ENCODE results near the gene ATF7IP2. TPM values are rescaled to one million over a fixed set of nuclear protein-coding genes. Genes with fewer than 3 reads are reported as not detected.

ATF7IP2 gene
- total and polyA plus RNA-seq, 2 of the 13 experiments (the other 11 are each of a cell fraction or from before 2014, with no cell fraction given), result 117 to 217 TPM

DNA sequence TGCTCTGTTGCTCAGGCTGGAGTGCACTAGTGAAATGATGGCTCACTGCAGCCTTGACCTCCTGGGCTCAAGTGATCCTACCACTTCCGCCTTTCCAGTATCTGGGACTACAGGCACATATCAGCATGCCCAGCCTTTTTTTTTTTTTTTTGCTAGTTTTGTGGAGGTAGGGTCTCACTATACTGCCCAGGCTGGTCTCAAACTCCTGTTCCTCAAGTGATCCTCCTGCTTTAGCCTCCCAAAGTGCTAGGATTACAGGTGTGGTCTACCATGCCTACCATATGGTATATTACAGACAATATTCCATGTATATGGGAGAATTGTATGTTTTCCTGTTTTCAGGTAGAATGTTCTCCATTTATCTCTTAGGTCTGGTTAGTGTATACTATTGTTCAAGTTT is 12.3 kb upstream of the ATF7IP2 start:
- no TSS peak for BruUV-seq (replicated peaks)
- Histone ChIP-seq H3K4me1 (ENCODE audit: insufficient read depth, low read length) (peaks cover 32% of the 10 kb centered on the region), H3K4me2 (ENCODE audit: low read depth, low read length) (no peak overlapping the region), H3K4me3 (replicated peaks in 1 of 3; ENCODE audit: insufficient read depth in 1 of 3, low read depth in 2 of 3, low read length in 3 of 3) (no peak overlapping the region), H3K79me2 (ENCODE audit: insufficient read depth, low read length) (no peaks in the 10 kb centered on the region), H2AFZ (ENCODE audit: low read length) (no peak overlapping the region), H3K36me3 (replicated peaks in 1 of 2; ENCODE audit: control insufficient read depth in 1 of 2, insufficient read depth in 2 of 2, low read length in 2 of 2) (no peaks in the 10 kb centered on the region), H3K9ac (ENCODE audit: insufficient read depth, low read depth, low read length) (no peak overlapping the region), H4K20me1 (ENCODE audit: insufficient read depth, low read length) (no peaks in the 10 kb centered on the region), H3K9me3 (ENCODE audit: low read length) (peaks cover 16% of the 10 kb centered on the region), H3K27me3 (ENCODE audit: control insufficient read depth in 1 of 2, insufficient read depth in 2 of 2, low read length in 2 of 2) (no peaks in the 10 kb centered on the region), H3K27ac (ENCODE audit: extremely low read length, insufficient read depth, low read length) (no peak overlapping the region)
- ChIA-PET POLR2A (no interaction called here), CTCF (ENCODE audit: low intra/inter-chr PET ratio, low total read pairs) (no interaction called here)
- no peak for FAIRE-seq
- in situ Hi-C loops (cut with HindIII; ENCODE audit: extremely low pct_ligation_motif_present, low pct_unique_long_range_greater_than_20kb) (no loop called here), intact Hi-C loops (cut with micrococcal nuclease; ENCODE audit: unreplicated experiment) (no loop called here)
- no peak for DNase-seq (ENCODE audit: low spot score)
- 64% methylated on average over 1 of the region's 1 CpG for WGBS (ENCODE audit: low lambda C conversion rate)
- ATAC-seq, result no peak
- TF ChIP-seq KDM3A (CRISPR knock-in tag; IDR thresholded peaks at IDR 0.05; ENCODE audit: low read depth) (no peak), PHF20 (CRISPR knock-in tag; IDR thresholded peaks at IDR 0.05) (no peak), TAF15 (IDR thresholded peaks at IDR 0.05; ENCODE audit: low read depth, low read length, poor library complexity, severe bottlenecking) (no peak), ATRX (CRISPR knock-in tag; IDR thresholded peaks at IDR 0.05; ENCODE audit: borderline replicate concordance) (no peak), TBX2 (CRISPR knock-in tag; IDR thresholded peaks at IDR 0.05; ENCODE audit: borderline replicate concordance) (no peak), ZNF790 (CRISPR knock-in tag; IDR thresholded peaks at IDR 0.05; ENCODE audit: borderline replicate concordance) (no peak), NR2F1 (CRISPR knock-in tag; IDR thresholded peaks at IDR 0.05) (0 out of 4 replicates have a peak, but pooled peaks of 1 of the 2 experiments have one; percentile 22), NFIC (IDR thresholded peaks at IDR 0.05; ENCODE audit: low read length) (no peak), ZMYM3 (CRISPR knock-in tag; IDR thresholded peaks at IDR 0.05) (peak; percentile 68), NFIB (CRISPR knock-in tag; IDR thresholded peaks at IDR 0.05; ENCODE audit: borderline replicate concordance) (no peak), ZNF775 (CRISPR knock-in tag; IDR thresholded peaks at IDR 0.05; ENCODE audit: borderline replicate concordance) (no peak), ONECUT2 (CRISPR knock-in tag; IDR thresholded peaks at IDR 0.05) (no peak)
- TF ChIP-seq, protein P1, sequence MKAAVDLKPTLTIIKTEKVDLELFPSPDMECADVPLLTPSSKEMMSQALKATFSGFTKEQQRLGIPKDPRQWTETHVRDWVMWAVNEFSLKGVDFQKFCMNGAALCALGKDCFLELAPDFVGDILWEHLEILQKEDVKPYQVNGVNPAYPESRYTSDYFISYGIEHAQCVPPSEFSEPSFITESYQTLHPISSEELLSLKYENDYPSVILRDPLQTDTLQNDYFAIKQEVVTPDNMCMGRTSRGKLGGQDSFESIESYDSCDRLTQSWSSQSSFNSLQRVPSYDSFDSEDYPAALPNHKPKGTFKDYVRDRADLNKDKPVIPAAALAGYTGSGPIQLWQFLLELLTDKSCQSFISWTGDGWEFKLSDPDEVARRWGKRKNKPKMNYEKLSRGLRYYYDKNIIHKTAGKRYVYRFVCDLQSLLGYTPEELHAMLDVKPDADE (CRISPR knock-in tag; IDR thresholded peaks at IDR 0.05), result no peak
- TF ChIP-seq, protein P2, sequence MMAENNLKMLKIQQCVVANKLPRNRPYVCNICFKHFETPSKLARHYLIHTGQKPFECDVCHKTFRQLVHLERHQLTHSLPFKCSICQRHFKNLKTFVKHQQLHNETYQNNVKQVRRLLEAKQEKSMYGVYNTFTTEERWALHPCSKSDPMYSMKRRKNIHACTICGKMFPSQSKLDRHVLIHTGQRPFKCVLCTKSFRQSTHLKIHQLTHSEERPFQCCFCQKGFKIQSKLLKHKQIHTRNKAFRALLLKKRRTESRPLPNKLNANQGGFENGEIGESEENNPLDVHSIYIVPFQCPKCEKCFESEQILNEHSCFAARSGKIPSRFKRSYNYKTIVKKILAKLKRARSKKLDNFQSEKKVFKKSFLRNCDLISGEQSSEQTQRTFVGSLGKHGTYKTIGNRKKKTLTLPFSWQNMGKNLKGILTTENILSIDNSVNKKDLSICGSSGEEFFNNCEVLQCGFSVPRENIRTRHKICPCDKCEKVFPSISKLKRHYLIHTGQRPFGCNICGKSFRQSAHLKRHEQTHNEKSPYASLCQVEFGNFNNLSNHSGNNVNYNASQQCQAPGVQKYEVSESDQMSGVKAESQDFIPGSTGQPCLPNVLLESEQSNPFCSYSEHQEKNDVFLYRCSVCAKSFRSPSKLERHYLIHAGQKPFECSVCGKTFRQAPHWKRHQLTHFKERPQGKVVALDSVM (CRISPR knock-in tag; IDR thresholded peaks at IDR 0.05), result 0 out of 2 replicates have a peak, but pooled peaks have one; percentile 27
- TF ChIP-seq, protein P3, sequence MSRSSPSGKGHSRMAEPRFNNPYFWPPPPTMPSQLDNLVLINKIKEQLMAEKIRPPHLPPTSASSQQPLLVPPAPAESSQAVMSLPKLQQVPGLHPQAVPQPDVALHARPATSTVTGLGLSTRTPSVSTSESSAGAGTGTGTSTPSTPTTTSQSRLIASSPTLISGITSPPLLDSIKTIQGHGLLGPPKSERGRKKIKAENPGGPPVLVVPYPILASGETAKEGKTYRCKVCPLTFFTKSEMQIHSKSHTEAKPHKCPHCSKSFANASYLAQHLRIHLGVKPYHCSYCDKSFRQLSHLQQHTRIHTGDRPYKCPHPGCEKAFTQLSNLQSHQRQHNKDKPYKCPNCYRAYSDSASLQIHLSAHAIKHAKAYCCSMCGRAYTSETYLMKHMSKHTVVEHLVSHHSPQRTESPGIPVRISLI (CRISPR knock-in tag; IDR thresholded peaks at IDR 0.05; ENCODE audit: borderline replicate concordance), result 0 out of 2 replicates have a peak, but pooled peaks have one; percentile 21
- TF ChIP-seq, protein P4, sequence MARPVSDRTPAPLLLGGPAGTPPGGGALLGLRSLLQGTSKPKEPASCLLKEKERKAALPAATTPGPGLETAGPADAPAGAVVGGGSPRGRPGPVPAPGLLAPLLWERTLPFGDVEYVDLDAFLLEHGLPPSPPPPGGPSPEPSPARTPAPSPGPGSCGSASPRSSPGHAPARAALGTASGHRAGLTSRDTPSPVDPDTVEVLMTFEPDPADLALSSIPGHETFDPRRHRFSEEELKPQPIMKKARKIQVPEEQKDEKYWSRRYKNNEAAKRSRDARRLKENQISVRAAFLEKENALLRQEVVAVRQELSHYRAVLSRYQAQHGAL (CRISPR knock-in tag; IDR thresholded peaks at IDR 0.05; ENCODE audit: not compliant biosample characterization), result no peak
- TF ChIP-seq, protein P5, sequence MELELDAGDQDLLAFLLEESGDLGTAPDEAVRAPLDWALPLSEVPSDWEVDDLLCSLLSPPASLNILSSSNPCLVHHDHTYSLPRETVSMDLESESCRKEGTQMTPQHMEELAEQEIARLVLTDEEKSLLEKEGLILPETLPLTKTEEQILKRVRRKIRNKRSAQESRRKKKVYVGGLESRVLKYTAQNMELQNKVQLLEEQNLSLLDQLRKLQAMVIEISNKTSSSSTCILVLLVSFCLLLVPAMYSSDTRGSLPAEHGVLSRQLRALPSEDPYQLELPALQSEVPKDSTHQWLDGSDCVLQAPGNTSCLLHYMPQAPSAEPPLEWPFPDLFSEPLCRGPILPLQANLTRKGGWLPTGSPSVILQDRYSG (CRISPR knock-in tag; IDR thresholded peaks at IDR 0.05), result no peak
- TF ChIP-seq, protein P6, sequence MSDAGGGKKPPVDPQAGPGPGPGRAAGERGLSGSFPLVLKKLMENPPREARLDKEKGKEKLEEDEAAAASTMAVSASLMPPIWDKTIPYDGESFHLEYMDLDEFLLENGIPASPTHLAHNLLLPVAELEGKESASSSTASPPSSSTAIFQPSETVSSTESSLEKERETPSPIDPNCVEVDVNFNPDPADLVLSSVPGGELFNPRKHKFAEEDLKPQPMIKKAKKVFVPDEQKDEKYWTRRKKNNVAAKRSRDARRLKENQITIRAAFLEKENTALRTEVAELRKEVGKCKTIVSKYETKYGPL (CRISPR knock-in tag; IDR thresholded peaks at IDR 0.05), result no peak
